Medulla oblongata (tissue), 1 donor: ENCODE measurements around the gene DNAJC3.
"Not testable (repeated sequence)": the region's sequence is repeated elsewhere in the genome, so short reads cannot be mapped to it uniquely, and the experiment has no call there.

ENCODE experiments used
- DNase-seq: peaks from one replicate; pipeline ENCODE4 v3.0.0-alpha.2; 2015; ENCODE audit errors: extremely low spot score

DNAJC3 gene

GRCh38 chr13:95676762-95677563 lies at the start of gene DNAJC3:
DNAJC3 (plus strand) TSS chr13:95677139; CDS start chr13:95677256, 117 bp downstream.
- DNase-seq, result peak; percentile 99

GRCh38 chr13:95627590-95627989 lies 49.3 kb upstream of the DNAJC3 start:
- DNase-seq, result no peak

- DNase-seq, result no peak
Measured at GRCh38 chr13:95628488-95628887, 48.5 kb upstream of the DNAJC3 start.

GRCh38 chr13:95629071-95629470 lies 47.9 kb upstream of the DNAJC3 start:
- DNase-seq, result no peak

- DNase-seq, result no peak
Measured at GRCh38 chr13:95630593-95630992, 46.3 kb upstream of the DNAJC3 start.

- no peak for DNase-seq
Measured at GRCh38 chr13:95636853-95637252, 40.1 kb upstream of the DNAJC3 start.

GRCh38 chr13:95641291-95642027 lies 35.5 kb upstream of the DNAJC3 start:
- DNase-seq, result no peak

- no peak for DNase-seq
Measured at GRCh38 chr13:95642028-95642621, 34.8 kb upstream of the DNAJC3 start.

GRCh38 chr13:95642999-95643398 lies 33.9 kb upstream of the DNAJC3 start:
- no peak for DNase-seq

- peak; percentile 33 for DNase-seq
Measured at GRCh38 chr13:95643571-95643935, 33.4 kb upstream of the DNAJC3 start.

- DNase-seq, result no peak
Measured at GRCh38 chr13:95643936-95644598, 32.9 kb upstream of the DNAJC3 start.

GRCh38 chr13:95644601-95645052 lies 32.3 kb upstream of the DNAJC3 start, which contains the start of gene DZIP1:
DZIP1 (minus strand) TSS chr13:95644706; CDS start chr13:95642029, 2,677 bp downstream.
- DNase-seq, result peak; percentile 72

GRCh38 chr13:95647321-95647720 lies 29.6 kb upstream of the DNAJC3 start:
- DNase-seq, result no peak

- no peak for DNase-seq
Measured at GRCh38 chr13:95650696-95651095, 26.2 kb upstream of the DNAJC3 start.

GRCh38 chr13:95652244-95652764 lies 24.6 kb upstream of the DNAJC3 start:
- DNase-seq, result no peak

GRCh38 chr13:95652821-95653220 lies 24.1 kb upstream of the DNAJC3 start:
- DNase-seq, result no peak

GRCh38 chr13:95656386-95657015 lies 20.4 kb upstream of the DNAJC3 start:
- DNase-seq, result no peak

GRCh38 chr13:95659500-95659899 lies 17.4 kb upstream of the DNAJC3 start:
- no peak for DNase-seq

- peak; percentile 19 for DNase-seq
Measured at GRCh38 chr13:95660981-95661581, 15.9 kb upstream of the DNAJC3 start.

- not testable (repeated sequence) for DNase-seq
Measured at GRCh38 chr13:95667235-95667634, 9.7 kb upstream of the DNAJC3 start.

GRCh38 chr13:95671597-95671996 lies 5.3 kb upstream of the DNAJC3 start:
- peak; percentile 9 for DNase-seq
